AG08395 (cell line): ENCODE measurements around the gene EXOSC6.
"Not testable (repeated sequence)": the region's sequence is repeated elsewhere in the genome, so short reads cannot be mapped to it uniquely, and the experiment has no call there.

Experiments
- DNase-seq: peaks from one replicate; pipeline ENCODE4 v3.0.0; 2012; ENCODE audit warnings: mixed read lengths, low spot score

The EXOSC6 gene

DNA sequence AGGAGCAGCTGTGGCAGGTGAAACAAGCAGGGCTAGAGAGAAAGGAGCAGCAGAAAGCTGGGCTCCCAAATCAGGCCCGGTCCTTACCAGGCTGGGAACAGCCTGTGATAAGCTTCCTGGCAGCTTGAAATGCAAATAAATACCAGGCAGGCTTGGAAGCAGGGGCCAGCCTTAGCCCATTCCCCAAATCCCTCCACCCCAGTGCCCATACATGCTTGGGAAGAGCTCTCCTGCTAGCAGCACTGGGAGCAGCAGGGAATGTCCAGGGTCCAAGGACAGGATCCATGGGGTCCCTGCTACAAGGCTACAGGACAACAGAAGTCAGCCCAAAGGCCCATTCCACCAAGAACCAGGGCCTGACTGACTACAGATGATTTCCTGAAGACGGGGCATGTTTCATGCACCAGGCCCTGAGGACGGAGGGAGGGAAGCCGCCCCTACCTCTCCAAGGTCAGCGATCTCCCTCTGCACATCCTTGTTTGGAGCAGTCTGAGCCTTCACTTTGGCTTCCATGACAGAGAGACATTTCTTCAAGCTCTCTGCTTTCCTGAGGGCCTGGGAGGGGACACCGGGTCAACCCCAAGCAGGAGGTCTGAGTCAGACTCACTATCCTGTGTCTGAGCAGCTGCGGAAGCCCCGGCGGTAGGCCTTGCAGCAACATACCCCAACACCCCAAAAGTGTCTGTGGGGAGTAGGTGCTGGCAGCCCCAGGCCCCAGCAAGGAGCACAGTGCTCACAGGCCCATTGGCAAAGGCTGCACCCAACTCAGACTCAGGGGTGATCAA lies 2.6 kb upstream of the EXOSC6 start:
- no peak for DNase-seq

DNA sequence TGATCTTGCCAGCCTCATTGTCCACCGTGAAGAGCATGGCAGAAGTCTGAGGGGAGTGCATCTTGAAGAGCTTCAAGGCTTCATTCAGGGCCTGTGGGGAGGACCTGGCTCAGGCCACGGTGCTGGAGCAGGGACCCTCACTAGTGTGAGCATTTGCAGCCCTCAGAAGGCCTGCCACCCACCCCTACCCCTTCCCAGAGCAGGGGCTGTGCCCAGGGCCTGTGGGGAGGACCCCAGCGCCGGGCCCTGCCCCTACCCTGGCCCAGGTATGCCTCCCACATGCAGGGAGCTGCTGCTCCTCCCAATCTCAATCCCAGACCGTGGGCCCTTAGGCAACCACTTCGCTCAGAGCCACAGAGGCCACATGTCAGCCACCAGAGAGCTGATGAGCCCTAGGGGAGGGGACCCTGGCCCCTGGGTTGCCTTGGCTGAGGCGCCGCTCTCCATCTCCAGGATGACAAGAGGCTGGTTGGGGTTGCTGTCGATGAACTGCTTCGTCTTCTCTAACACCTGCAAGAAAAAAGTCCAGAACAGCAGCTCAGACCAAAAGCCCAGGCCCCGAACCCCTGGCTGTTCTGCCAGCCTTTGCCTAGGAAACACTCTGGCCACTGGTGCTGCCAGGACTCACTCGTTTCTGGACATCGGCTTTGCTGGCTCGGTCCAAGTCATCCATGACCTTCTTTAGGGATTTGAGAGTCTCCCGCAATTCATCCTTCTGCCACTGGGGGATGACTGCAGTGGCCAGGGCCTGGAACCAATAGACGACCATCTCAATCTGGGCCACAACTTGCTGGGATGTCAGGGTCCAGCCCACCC lies 1.8 kb upstream of the EXOSC6 start:
- peak; percentile 52 for DNase-seq

DNA sequence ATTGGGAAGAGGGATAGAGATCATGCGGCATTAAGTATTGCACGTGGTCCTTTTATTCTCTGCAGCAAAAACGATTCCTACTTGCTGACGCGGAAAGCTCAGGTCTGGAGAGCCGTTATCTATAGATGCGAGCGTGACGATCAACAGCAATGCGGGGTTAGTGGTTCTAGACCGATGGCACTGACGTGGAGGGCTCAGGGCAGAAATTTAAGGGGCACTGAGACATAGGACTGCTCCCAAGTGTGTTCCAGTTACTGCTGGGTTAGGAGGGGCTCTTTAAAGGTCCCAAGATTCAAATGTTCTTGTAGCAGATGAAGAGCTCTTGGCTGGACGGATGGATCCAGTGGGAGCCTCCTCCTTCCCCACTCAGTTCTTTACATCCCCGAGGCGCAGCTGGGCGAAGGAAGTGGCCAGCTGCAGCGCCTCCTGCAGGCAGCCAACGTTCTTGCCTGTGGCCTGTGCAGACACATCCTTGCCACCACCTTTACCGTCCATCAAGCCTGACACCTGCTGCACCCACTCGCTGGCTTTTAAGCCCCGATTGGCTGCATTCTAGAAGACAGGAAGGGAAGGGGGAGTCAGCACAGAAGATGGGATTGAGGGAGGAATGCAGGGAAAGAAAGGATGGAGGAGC lies 732 bp upstream of the EXOSC6 start:
- no peak for DNase-seq

DNA sequence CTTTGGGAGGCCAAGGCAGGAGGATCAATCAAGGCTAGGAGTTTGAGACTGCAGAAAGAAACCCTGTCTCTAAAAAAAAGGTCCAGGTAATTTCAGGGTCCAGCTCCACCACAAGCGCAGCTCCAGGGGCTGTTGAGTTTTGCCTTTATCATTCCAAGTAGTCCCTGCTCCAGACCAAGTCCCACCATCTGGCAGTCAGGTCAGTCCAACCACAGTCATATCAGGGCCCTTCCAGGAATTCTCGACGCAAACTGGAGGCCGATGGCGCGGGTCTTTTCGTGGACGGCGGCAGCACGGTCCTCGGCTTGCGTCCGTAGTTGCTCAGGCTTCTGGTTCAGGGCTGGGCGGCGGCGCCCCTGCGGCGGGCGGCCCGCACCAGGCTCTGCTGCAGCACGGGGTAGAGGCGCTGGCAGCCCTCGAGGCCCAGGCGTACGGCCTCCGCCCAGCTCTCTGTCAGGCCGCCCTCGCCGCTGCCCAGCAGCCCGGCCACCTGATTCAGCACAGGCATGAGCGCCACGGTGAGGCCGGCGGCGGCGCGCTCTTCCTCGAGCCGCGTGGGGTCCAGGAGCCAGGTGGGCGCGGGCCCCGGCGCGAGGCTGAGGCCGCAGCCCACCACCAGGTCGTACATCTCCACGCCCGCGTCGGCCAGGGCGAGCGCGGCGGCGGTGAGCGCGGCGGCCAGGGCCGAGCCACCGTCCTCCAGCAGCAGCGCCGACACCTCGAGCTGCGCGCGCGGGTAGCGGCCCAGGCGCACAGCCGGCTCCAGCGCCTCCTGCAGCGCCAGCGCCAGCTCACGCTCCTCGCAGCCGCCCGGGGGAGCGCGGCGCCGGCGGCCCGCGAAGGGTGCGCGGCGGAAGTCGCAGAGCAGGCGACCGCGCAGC lies 752 bp downstream of the EXOSC6 start:
- peak; percentile 56 for DNase-seq

DNA sequence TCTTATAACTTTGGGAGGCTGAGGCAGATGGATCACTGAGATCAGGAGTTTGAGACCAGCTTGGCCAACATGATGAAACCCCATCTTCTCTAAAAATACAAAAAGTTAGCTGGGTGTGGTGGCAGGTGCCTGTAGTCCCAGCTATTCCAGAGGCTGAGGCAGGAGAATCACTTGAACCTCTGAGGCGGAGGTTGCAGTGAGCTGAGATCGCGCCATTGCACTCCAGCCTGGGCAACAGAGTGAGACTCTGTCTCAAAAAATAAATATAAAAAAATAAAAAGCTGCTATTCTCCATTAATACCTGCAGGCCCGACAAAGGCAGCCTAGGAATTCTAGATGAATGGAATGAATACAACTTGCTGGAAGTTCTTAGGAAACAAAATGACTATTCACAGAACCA lies 2.0 kb downstream of the EXOSC6 start:
- not testable (repeated sequence) for DNase-seq

DNA sequence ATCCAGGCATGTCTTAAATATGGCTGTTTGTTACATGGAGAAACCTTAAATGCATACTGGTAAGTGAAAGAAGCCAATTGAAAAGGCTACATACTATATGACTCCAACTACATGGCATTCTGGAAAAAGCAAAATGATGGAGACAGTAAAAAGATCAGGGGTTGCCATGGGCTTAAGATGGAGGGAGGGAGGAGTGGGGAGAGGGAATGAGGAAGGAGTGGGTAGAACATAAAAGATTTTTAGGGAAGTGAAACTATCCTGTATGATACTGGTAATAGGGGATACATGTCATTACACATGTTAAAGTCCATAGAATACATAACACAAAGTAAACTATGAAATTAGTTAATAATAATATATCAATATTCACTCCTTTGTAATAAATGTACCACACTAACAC lies 13.0 kb downstream of the EXOSC6 start:
- not testable (repeated sequence) for DNase-seq

DNA sequence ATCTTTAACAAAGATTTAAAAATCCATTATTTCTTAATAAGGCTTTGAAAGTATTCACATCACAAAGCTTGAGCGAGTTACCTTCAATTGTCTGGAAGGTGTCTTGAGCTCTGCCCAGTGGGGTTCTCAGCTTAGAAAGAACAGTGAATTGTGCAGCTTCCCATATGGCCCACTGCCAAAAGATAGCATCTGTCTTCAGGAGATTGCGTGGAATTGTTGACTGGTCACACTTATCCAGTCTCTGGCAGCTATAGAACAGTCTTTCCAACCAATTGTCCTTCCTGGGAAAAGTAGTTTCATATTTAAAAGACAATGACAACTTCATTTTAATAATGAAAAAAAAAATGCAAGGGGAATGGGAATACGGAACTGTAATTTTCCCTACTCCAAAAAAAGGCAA lies 19.9 kb downstream of the EXOSC6 start:
- not testable (repeated sequence) for DNase-seq

DNA sequence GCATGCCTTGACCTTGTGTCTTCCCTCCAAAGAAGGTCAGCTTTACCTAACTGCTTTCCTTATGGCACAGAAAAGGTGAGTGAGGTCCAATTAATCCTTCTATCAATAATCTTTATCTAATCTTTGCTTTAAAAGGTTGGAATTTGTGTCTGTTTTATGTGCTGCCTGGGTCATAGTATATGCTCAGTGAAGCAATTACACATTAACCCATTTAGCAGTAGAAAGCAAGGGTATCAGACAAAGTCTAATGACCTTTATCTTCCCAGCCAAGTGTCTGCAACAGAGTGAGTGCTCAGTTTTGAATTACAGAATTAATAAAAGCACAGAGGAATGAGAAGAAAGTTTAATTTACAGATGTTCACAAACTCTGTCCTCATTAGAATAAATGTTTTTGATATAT lies 25.7 kb downstream of the EXOSC6 start:
- not testable (repeated sequence) for DNase-seq

DNA sequence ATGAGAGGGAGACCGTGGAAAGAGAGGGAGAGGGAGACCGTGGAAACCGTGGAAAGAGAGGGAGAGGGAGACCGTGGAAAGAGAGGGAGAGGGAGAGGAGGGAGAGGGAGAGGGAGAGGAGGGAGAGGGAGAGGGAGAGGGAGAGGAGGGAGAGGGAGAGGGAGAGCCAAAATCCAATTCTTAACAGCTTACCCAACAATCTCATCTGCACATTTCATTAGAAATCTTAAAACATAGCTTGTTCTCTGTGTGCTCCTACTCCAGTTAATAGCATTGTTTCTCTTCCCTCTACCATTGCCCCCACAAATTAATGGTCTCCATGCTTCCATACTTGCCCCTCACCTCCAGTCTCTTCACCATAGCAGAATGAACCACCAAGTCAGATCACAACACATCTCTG lies 26.3 kb downstream of the EXOSC6 start:
- not testable (repeated sequence) for DNase-seq

DNA sequence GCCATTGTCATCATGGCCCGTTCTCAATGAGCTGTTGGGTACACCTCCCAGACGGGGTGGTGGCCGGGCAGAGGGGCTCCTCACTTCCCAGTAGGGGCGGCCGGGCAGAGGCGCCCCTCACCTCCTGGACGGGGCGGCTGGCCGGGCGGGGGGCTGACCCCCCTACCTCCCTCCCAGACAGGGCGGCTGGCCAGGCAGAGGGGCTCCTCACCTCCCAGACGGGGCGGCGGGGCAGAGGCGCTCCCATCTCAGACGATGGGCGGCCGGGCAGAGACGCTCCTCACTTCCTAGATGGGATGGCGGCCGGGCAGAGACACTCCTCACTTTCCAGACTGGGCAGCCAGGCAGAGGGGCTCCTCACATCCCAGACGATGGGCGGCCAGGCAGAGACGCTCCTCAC lies 27.1 kb downstream of the EXOSC6 start:
- not testable (repeated sequence) for DNase-seq

DNA sequence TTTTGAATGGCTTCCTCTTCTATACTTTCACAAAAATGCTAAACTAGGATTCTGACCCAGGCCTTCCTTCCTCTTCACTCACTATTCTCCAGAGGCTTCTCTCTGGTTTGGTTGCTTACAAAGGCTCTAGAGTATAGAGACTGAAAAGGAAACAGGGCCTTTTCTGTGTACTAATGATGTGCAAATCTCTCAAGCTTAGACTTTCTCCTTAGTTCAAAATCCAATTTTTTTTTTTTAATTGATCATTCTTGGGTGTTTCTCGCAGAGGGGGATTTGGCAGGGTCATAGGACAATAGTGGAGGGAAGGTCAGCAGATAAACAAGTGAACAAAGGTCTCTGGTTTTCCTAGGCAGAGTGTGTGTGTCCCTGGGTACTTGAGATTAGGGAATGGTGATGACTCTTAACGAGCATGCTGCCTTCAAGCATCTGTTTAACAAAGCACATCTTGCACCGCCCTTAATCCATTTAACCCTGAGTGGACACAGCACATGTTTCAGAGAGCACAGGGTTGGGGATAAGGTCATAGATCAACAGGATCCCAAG lies 27.7 kb downstream of the EXOSC6 start:
- DNase-seq, result not testable (repeated sequence)

DNA sequence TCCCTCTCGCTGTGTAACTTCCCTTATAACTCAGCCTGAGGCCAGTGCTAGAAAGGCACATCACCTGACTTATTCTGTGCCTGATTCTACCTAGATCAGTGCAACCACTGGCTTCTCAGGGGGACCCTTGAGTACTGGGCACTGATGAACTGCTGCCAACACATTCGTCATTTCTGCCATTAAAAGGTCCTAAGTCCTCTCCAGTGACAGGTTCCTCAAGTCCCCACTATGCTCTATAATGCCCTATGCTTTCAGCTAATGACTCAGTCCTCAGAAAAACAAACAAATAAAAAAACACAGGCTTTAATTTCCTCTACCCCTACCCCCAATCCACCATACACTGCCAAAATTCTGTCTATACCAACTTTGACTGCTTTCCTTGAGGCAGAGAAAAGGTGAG lies 28.5 kb downstream of the EXOSC6 start:
- not testable (repeated sequence) for DNase-seq

DNA sequence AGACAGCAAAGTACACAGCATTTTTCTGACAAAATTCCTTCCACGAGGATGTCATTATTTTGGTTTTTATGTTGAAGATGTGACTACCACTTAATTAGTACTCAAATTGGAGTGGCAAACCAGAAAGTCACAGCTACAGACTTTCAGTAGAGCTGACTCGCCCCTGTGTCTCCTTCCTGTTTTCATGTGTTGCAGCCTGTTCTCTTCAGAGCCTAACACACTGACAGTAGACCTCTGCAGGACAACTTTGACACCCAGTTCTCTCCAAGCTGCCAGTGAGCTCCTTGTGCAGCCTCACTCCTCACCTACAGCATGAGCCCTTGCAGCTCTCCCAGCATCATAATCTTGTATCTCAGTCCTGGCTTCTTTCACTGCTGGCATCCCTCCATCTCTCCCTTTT lies 29.2 kb downstream of the EXOSC6 start:
- not testable (repeated sequence) for DNase-seq

DNA sequence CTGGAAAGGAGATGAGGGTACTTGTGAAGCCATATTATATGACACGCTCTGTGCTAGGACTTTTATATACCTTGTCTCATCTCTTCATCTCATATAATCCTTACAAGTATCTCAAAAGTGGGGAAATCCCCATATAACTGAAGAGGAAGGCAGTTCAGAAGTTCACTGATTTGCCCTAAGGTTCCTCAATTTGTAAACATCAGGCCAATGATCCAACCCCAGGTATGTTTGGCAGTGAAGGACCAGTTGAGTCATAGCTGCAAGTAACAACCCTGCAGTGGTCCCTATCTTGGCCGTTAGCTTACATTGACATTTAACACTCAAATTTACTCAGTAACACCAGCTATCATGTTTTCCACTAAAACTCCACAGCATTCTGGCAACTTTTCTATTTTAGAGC lies 33.2 kb downstream of the EXOSC6 start:
- DNase-seq, result not testable (repeated sequence)

DNA sequence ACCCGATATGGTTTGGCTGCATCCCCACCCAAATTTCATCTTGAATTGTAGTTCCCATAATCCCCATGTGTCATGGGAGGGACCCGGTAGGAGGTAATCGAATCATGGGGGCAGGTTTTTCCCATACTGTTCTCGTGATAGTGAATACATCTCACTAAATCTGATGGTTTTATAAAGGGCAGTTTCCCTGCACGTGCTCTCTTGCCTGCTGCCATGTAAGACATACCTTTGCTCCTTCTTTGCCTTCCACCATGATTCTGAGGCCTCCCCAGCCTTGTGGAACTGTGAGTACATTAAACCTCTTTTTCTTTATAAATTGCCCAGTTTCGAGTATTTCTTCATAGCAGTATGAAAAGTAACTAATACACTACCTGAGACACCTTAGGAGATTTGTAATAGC lies 45.4 kb downstream of the EXOSC6 start:
- DNase-seq, result not testable (repeated sequence)

DNA sequence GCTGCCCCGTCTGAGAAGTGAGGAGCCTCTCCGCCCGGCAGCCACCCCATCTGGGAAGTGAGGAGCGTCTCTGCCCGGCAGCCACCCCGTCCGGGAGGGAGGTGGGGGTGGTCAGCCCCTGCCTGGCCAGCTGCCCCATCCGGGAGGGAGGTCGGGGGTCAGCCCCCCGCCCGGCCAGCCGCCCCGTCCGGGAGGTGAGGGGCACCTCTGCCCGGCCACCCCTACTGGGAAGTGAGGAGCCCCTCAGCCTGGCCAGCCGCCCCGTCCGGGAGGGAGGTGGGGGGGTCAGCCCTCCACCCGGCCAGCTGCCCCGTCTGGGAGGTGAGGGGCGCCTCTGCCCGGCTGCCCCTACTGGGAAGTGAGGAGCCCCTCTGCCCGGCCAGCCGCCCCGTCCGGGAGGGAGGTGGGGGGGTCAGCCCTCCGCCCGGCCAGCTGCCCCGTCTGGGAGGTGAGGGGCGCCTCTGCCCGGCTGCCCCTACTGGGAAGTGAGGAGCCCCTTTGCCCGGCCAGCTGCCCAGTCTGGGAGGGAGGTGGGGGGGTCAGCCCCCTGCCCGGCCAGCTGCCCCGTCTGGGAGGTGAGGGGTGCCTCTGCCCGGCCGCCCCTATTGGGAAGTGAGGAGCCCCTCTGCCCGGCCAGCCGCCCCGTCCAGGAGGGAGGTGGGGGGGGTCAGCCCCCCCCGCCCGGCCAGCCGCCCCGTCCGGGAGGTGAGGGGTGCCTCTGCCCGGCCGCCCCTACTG lies 46.9 kb downstream of the EXOSC6 start:
- DNase-seq, result not testable (repeated sequence)

DNA sequence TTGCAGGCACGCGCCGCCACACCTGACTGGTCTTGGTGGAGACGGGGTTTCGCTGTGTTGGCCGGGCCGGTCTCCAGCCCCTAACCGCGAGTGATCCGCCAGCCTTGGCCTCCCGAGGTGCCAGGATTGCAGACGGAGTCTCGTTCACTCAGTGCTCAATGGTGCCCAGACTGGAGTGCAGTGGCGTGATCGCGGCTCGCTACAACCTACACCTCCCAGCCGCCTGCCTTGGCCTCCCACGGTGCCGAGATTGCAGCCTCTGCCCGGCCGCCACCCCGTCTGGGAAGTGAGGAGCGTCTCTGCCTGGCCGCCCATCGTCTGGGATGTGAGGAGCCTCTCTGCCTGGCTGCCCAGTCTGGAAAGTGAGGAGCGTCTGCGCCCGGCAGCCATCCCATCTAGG lies 47.7 kb downstream of the EXOSC6 start:
- not testable (repeated sequence) for DNase-seq

DNA sequence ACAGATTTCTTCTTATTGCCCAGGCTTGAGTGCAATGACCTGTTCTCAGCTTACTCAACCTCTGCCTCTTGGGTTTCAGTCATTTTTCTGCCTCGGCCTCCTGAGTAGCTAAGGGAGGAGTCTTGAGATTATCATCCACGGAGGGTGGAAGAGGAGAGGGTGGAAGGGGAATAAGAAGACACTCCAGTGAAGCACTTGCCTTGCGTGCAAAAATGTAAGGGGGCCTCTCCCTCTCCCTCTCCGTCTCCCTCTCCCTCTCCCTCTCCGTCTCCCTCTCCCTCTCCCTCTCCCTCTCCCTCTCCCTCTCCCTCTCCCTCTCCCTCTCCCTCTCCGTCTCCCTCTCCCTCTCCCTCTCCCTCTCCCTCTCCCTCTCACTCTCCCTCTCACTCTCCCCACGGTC lies 48.2 kb downstream of the EXOSC6 start:
- not testable (repeated sequence) for DNase-seq

DNA sequence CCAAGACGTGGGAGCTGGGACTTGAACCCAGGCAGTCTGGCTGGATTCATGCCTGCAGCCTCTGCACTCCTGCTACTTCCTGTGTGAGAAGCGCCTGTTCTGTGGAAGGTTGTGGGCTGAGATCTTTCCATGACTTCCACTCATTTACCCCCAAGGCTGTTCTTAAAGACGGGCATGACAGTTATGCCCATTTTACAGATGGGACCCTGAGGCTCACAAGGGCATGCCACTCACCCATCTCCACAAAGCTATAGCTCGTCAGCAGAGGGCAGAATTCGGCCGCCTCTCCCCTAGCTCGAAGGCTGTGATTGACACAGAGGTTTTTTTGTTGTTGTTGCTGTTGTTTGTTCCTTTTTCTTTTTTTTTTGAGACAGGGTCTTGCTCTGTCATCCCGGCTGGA lies 51.7 kb downstream of the EXOSC6 start:
- not testable (repeated sequence) for DNase-seq

DNA sequence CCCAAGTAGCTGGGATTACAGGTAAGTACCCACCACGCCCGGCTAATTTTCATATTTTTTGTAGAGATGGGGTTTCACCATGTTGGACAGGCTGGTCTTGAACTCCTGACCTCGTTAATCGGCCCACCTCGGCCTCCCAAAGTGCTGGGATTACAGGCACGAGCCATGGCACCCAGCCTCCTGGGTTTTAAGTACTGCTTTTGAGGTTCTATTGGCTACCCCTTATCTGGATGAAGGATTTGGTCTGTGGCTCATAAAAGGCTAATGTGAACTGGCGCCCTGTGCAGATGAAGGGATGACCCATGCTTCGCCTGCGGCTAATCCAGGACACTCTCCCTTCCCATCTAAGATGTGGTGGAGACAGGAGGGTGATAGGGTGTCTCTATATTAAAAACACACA lies 52.6 kb downstream of the EXOSC6 start:
- not testable (repeated sequence) for DNase-seq

DNA sequence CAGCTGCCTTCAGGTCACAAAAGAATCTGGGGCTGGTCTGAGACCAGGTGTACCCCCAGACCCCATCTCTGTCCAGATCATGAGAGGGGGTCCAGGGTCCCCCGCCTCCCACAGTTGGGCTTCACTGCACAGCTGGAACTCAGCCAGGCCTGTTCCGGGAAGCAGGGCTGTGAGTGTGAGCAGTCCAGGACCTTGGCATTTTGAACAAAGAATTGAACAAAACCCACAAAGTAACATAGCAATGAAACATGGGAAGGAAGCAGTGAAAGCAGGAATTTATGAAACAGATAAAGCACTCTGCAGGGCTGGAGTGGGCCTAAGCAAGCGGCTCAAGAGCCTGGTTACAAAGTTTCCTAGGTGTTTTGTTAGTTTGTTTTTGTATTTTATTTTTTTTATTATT lies 53.1 kb downstream of the EXOSC6 start:
- peak; percentile 1 for DNase-seq
